ENCODE measurements around the gene ICAM5. TPM values are rescaled to one million over a fixed set of nuclear protein-coding genes. Genes with fewer than 3 reads are reported as not detected.
A peak's percentile ranks its signal among the peaks of the same experiment; 100 is the strongest.

ICAM5 gene
- total and polyA plus RNA-seq, 9 of the 15 experiments (the other 6 are each of a cell fraction or from before 2014, with no cell fraction given), result 0.10 to 114 (median 13.7) TPM

- no peak for FAIRE-seq
- 71% methylated on average over 4 of the region's 4 CpGs for WGBS (ENCODE audit: insufficient coverage, low coverage, missing lambda C conversion rate)
- TF ChIP-seq ILK (tag; IDR thresholded peaks at IDR 0.05; ENCODE audit: borderline replicate concordance, low read depth), result no peak
- TF ChIP-seq SMARCB1 (IDR thresholded peaks at IDR 0.05; ENCODE audit: insufficient read length, low read depth), result no peak
- no peak for TF ChIP-seq CHD7 (IDR thresholded peaks at IDR 0.05; ENCODE audit: low read depth, low read length)
- no peak for TF ChIP-seq TFAP4 (CRISPR knock-in tag; IDR thresholded peaks at IDR 0.05; ENCODE audit: borderline replicate concordance)
- TF ChIP-seq POLR2B (IDR thresholded peaks at IDR 0.05; ENCODE audit: low read depth, partially characterized antibody), result no peak
- no peak for TF ChIP-seq SAFB2 (IDR thresholded peaks at IDR 0.05; ENCODE audit: borderline replicate concordance, low read depth, low read length, severe bottlenecking)
- no peak for TF ChIP-seq CTCFL (IDR thresholded peaks at IDR 0.05; ENCODE audit: borderline replicate concordance, insufficient read depth, low read depth, low read length, poor library complexity, severe bottlenecking)
Observed at GRCh38 chr19:10285393-10285792, 4.4 kb upstream of the ICAM5 start.

More at GRCh38 chr19:10285393-10285792, 4.4 kb upstream of the ICAM5 start:
- Histone ChIP-seq H3K79me2 (ENCODE audit: control insufficient read depth, insufficient read depth, low read length) (peaks cover 44% of the 10 kb centered on the region), H3K9me3 (replicated peaks; ENCODE audit: control insufficient read depth, insufficient read depth, low read depth, low read length) (no peaks in the 10 kb centered on the region), H3K36me3 (ENCODE audit: control insufficient read depth, insufficient read depth, low read length) (peaks cover 54% of the 10 kb centered on the region), H2AFZ (ENCODE audit: low read depth, low read length) (no peak overlapping the region), H3K9me1 (ENCODE audit: control insufficient read depth, insufficient read depth, low read length) (peaks cover 6% of the 10 kb centered on the region), H3K27me3 (ENCODE audit: control insufficient read depth in 2 of 2, insufficient read depth in 2 of 2, low read length in 2 of 2) (no peaks in the 10 kb centered on the region), H3K27ac (ENCODE audit: extremely low read depth, low read depth, low read length) (peak overlapping the region; percentile 96; the same call in 2 of the 3 replicates), H4K20me1 (replicated peaks; ENCODE audit: control insufficient read depth, insufficient read depth, low read length) (no peaks in the 10 kb centered on the region), H3K9ac (ENCODE audit: insufficient read depth in 1 of 2, low read depth in 2 of 2, low read length in 2 of 2) (peak overlapping the region in 1 of 2 experiments; percentile 41; a peak in 3 of 4 replicates), H3K4me3 (no peak overlapping the region), H3K4me2 (ENCODE audit: insufficient read depth, low read length) (no peak overlapping the region), H3K4me1 (replicated peaks in 1 of 2; ENCODE audit: control insufficient read depth in 2 of 2, insufficient read depth in 2 of 2, low read length in 2 of 2) (peaks cover 30 to 68% of the 10 kb centered on the region in 2 experiments; a peak in 4 of 5 replicates)
- ChIA-PET CTCF (ENCODE audit: low intra/inter-chr PET ratio) (no interaction called here), POLR2A (interaction anchor here (0.5 to 6.2 kb wide), 4 partner anchors 14 to 20 kb away, joined by 3 to 74 read pairs (median 4); partner anchors contain the start of gene ICAM1)
- intact Hi-C loops (cut with micrococcal nuclease), result no loop called here
- DNase-seq (ENCODE audit: extremely low read depth in 1 of 4, low spot score in 3 of 4), result peak in 1 of 4 experiments; percentile 45
- no TSS peak for BruUV-seq (replicated peaks)
- ATAC-seq, result no peak
- in situ Hi-C loops (cut with MboI), result no loop called here

Measured in K562 (cell line).